Gastroesophageal sphincter (tissue), 4 donors: ENCODE data around the gene PIGW. TPM values are rescaled to one million over a fixed set of nuclear protein-coding genes. Genes with fewer than 3 reads are reported as not detected.
A peak's percentile ranks its signal among the peaks of the same experiment; 100 is the strongest.

Source experiments
- ATAC-seq: fragments of 150-250 bp; one replicate; pipeline ENCODE4 v1.9.1; 2016; ENCODE audit warnings: mild to moderate bottlenecking, moderate library complexity
- H3K27ac ChIP-seq, 4 donors: fragments of 200-600 bp; sonication (generic) in 3 of 4; 1 replicate in 3 of 4; 2 replicates in 1 of 4; pipeline ENCODE4 v1.5.1; 2016 to 2019
- H3K27me3 ChIP-seq: fragments of 200-600 bp; sonication (generic); one replicate; pipeline ENCODE4 v1.5.1; 2019
- H3K36me3 ChIP-seq, 2 donors: fragments of 200-600 bp; sonication (generic); one replicate each; pipeline ENCODE4 v1.5.1; 2019; ENCODE audit warnings: control low read depth in 1 of 2
- H3K4me1 ChIP-seq, 3 donors: fragments of 200-600 bp; sonication (generic); 1 replicate in 2 of 3; 2 replicates in 1 of 3; pipeline ENCODE4 v1.5.1; 2016 to 2019; ENCODE audit warnings: control low read depth in 2 of 3
- H3K4me3 ChIP-seq, 2 donors: fragments of 200-600 bp; sonication (generic); one replicate each; pipeline ENCODE4 v1.5.1; 2019; ENCODE audit warnings: mild to moderate bottlenecking in 1 of 2, moderate library complexity in 1 of 2
- H3K9me3 ChIP-seq, 3 donors: fragments of 200-600 bp; sonication (generic); one replicate each; pipeline ENCODE4 v1.5.1; 2017 to 2019; ENCODE audit warnings: control low read depth in 2 of 3
- CTCF ChIP-seq, 4 experiments: fragments of 200-600 bp in 2 of 4; fragments of 450-650 bp in 2 of 4; sonication (generic) in 1 of 4; IDR thresholded peaks; one replicate each; pipeline ENCODE4 v1.5.1; 2017 to 2019; ENCODE audit warnings: antibody characterized with exemption in 4 of 4, mild to moderate bottlenecking in 2 of 4, moderate library complexity in 2 of 4
- EP300 ChIP-seq: sonication (generic); formaldehyde crosslinking; IDR thresholded peaks from one replicate; pipeline ENCODE4 v1.6.1; 2017; ENCODE audit warnings: antibody characterized with exemption, mild to moderate bottlenecking
- POLR2A ChIP-seq, 2 donors: fragments of 450-650 bp; IDR thresholded peaks; one replicate each; pipeline ENCODE4 v1.6.1; 2017; ENCODE audit warnings: antibody characterized with exemption in 2 of 2, mild to moderate bottlenecking in 2 of 2, moderate library complexity in 1 of 2
- POLR2AphosphoS5 ChIP-seq: sonication (generic); formaldehyde crosslinking; IDR thresholded peaks from one replicate; pipeline ENCODE4 v1.6.1; 2017; ENCODE audit warnings: antibody characterized with exemption
- WGBS, 2 donors: methylation state at CpG; one replicate each; pipeline ENCODE4 v1.1.5; 2018; ENCODE audit warnings: low coverage in 1 of 2; 5-methylcytosine and 5-hydroxymethylcytosine counted together
- total RNA-seq, 4 donors: library from RNA; depleted of rRNA; stranded (reverse); fragments of >200 nt; gene quantifications; one replicate each; pipeline ENCODE4 v1.1.0, GENCODE V29; 2016

The PIGW gene
- total RNA-seq, 4 donors from 2014 or later: 3.3 to 5.3 (median 4.4) TPM

GRCh38 chr17:36544044-36544306 is 9.2 kb downstream of the PIGW start:
- Histone ChIP-seq H3K36me3 (peaks cover 0 to 17% of the 10 kb centered on the region in 2 donors), H3K27me3 (no peaks in the 10 kb centered on the region), H3K9me3 (no peaks in the 10 kb centered on the region), H3K27ac (peak overlapping the region; percentile 96 to 100 (median 100)), H3K4me3 (peak overlapping the region; percentile 71 to 100), H3K4me1 (peaks cover 0 to 50% (median 18%) of the 10 kb centered on the region in 3 donors)
- TF ChIP-seq POLR2A (IDR thresholded peaks at IDR 0.05): peak in 1 of 2 donors; percentile 18
- peak in 2 of 4 experiments; percentile 21 to 37 for TF ChIP-seq CTCF (IDR thresholded peaks at IDR 0.05)
- TF ChIP-seq POLR2AphosphoS5: no peak
- no peak for TF ChIP-seq EP300
- ATAC-seq: no peak
- 0% methylated on average over 4 to 5 of the region's 10 CpGs for WGBS, 2 donors

DNA sequence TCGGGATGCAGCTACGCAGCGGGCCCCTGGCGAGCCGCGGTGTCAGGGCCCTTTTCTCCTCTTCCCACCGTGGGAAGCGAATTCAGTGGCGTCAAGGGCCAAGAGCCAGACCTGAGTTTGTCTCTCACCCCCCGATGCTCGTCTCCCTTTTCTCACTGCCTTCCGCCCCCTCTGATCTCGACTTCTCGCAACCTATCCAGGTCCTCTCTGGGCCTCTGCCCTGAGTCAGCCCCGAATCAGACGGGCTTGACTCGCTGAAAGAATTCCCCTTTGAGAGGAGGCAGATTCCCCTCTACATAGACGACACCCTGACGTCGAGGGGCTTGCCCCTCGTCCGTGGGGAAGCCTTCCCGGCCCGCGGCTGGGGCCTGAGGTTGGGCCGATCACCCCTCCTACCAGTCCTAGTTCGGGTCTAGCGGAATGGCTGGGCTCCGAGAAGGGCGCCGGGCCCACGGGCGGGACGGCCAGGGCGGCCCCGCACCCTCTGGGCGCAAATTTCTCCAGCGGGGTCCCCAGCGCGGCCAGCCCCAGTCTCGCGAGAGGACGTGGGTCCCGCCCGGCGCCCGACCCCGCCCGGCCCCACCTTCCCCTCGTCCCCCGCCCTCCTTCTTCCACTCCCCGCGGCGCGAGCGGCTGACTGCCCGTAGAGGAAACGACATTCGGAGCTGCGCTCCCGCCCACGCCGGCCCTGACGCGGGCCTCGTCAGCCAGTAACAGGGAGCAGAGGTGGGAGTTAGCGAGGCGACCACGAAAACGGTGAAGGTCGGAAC is 9.7 kb downstream of the PIGW start, which contains the start of gene GGNBP2:
Gene GGNBP2, plus strand, starts transcription at position 613 of the 770 bp plus-strand sequence. CDS start 806 bp downstream, outside the sequence.
- peak within 1 kb of the TSS; percentile 71 to 100 for H3K4me3 ChIP-seq
- peaks cover 0 to 55% (median 18%) of the 10 kb centered on the region in 3 donors for H3K4me1 ChIP-seq
- no peaks in the 10 kb centered on the region for H3K27me3 ChIP-seq
- H3K9me3 ChIP-seq: no peaks in the 10 kb centered on the region
- peak within 1 kb of the TSS; percentile 96 to 100 (median 100) for H3K27ac ChIP-seq
- TF ChIP-seq POLR2AphosphoS5 (peak; percentile 93), CTCF (IDR thresholded peaks at IDR 0.05) (no peak), EP300 (no peak), POLR2A (IDR thresholded peaks at IDR 0.05) (peak; percentile 77 to 90)
- 0% methylated on average over 17 of the region's 71 CpGs; no CpG with 5 or more reads in 1 of the 2 donors for WGBS, 2 donors
- peaks cover 0 to 17% of the 10 kb centered on the region in 2 donors for H3K36me3 ChIP-seq
- peak; percentile 81 for ATAC-seq

GRCh38 chr17:36545077-36545464 is 10.3 kb downstream of the PIGW start:
- H3K36me3 ChIP-seq: peaks cover 0 to 17% of the 10 kb centered on the region in 2 donors
- no peaks in the 10 kb centered on the region for H3K27me3 ChIP-seq
- TF ChIP-seq POLR2AphosphoS5 (no peak), EP300 (no peak), CTCF (IDR thresholded peaks at IDR 0.05) (no peak), POLR2A (IDR thresholded peaks at IDR 0.05) (no peak)
- H3K9me3 ChIP-seq: no peaks in the 10 kb centered on the region
- no CpG with 5 or more reads among the region's 38 CpGs for WGBS, 2 donors
- H3K27ac ChIP-seq: peak overlapping the region; percentile 96 to 100 (median 100)
- H3K4me1 ChIP-seq: peaks cover 0 to 60% (median 18%) of the 10 kb centered on the region in 3 donors
- peak; percentile 71 for ATAC-seq
- peak overlapping the region; percentile 71 to 100 for H3K4me3 ChIP-seq

DNA sequence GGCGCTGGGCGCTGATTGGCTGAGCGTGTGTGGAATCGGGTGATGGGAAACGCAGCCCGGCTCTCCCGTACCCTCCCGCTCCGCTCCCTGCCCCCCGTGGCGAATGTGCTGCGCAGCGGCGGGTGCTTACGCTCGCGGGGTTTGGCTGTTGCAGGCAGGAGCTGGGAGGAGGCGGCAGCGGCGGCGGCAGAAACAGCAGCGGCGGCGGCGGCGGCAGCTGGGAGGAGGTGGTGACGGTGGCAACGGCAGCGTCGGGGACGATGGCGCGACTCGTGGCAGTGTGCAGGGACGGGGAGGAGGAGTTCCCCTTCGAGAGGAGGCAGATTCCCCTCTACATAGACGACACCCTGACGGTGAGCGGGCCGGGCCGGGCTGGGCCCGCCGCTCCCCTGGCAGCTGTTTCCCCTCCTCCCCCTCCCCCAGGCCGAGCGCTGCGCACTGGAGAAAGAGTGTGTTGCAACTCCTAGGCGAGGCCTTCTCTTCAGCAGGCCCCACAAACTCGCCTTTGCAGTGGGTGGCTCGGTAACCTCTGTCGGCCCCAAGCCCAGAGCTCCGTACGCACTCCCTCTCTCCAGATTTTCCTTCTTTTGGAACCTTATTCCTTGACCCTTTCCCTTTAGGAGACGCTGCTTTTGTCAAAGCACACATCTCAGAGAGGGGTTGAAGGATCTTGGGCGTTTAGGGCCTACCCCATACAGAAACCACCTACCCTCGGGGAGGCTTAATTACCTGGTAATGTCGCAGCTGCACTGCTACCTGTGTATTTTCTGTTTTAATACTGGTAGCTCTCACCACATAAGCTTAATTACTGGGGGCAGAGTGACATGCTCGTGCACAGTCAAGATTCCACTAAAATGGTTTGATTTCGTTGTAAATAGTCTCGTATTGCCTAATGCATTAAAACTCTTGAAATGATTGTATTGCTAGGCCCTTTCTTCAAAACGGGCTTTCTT is 11.0 kb downstream of the PIGW start:
- peak overlapping the region; percentile 71 to 100 for H3K4me3 ChIP-seq
- TF ChIP-seq POLR2A (IDR thresholded peaks at IDR 0.05) (peak; percentile 82), CTCF (IDR thresholded peaks at IDR 0.05) (peak in 3 of 4 experiments; percentile 22 to 35 (median 31)), EP300 (no peak), POLR2AphosphoS5 (peak; percentile 85)
- H3K4me1 ChIP-seq: peaks cover 0 to 67% (median 18%) of the 10 kb centered on the region in 3 donors
- H3K27ac ChIP-seq: peak overlapping the region; percentile 96 to 100 (median 100)
- ATAC-seq: peak; percentile 96
- no peaks in the 10 kb centered on the region for H3K27me3 ChIP-seq
- H3K36me3 ChIP-seq: peaks cover 0 to 13% of the 10 kb centered on the region in 2 donors
- H3K9me3 ChIP-seq: no peaks in the 10 kb centered on the region
- 1 to 3% methylated on average over 9 to 16 of the region's 60 CpGs for WGBS, 2 donors
